K562 (cell line): Measurements from ENCODE around the gene CACNA1A. TPM values are rescaled to one million over a fixed set of nuclear protein-coding genes. Genes with fewer than 3 reads are reported as not detected.

Experiments
- ATAC-seq: fragments of 200-7000 bp; cut with Tn5 transposase; 3 replicates; pipeline ENCODE4 v1.9.1; 2020; ENCODE audit warnings: moderate library complexity
- BruUV-seq: library from RNA; stranded (reverse); fragments of 400-500 nt; replicated peaks from 2 replicates; lab custom pipeline; 2021; lab: Mats Ljungman, UMichigan
- CTCF ChIA-PET: fragments of 300-600 bp; formaldehyde crosslinking; extraction: SDS; loops from one replicate; lab custom pipeline; 2021; ENCODE audit warnings: low intra/inter-chr PET ratio; lab: Yijun Ruan, JAX
- POLR2A ChIA-PET: fragments of 300-600, 350-650 bp; sonication (Branson Sonifier 250); formaldehyde crosslinking; extraction: SDS; loops from one replicate; lab custom pipeline; 2021; ENCODE audit warnings: antibody characterized with exemption, inconsistent platforms; lab: Yijun Ruan, JAX
- DNase-seq, 4 experiments: peaks; one replicate each; pipeline versions ENCODE4 v3.0.0 to v3.0.0-alpha.2; 2011 to 2018; ENCODE audit warnings: low spot score in 3 of 4, mixed read lengths in 3 of 4; ENCODE audit errors: extremely low read depth in 1 of 4
- FAIRE-seq: peaks from 2 replicates; lab custom pipeline; 2011; peaks lifted over from hg19 to GRCh38; lab: Jason Lieb, UNC
- H2AFZ ChIP-seq: 2 replicates; pipeline ENCODE4 v1.6.0; 2011; ENCODE audit warnings: low read depth, low read length, control low read depth, inconsistent platforms
- H3K27ac ChIP-seq: fragments of 200-600 bp; 3 replicates; pipeline ENCODE4 v1.8.0; 2011; ENCODE audit warnings: low read depth, mild to moderate bottlenecking, control low read depth, inconsistent platforms, low read length, moderate library complexity, mixed read lengths; ENCODE audit errors: extremely low read depth
- H3K27me3 ChIP-seq, 2 experiments: fragments of 300-600 bp in 1 of 2; 2 replicates in 1 of 2; 3 replicates in 1 of 2; pipeline versions ENCODE4 v1.6.0 to v1.8.0; 2011; ENCODE audit warnings: inconsistent platforms in 2 of 2, low read length in 2 of 2, mild to moderate bottlenecking in 1 of 2, mixed read lengths in 1 of 2, moderate library complexity in 1 of 2; ENCODE audit not compliant: control insufficient read depth in 2 of 2, insufficient read depth in 2 of 2
- H3K36me3 ChIP-seq: fragments of 300-600 bp; 3 replicates; pipeline ENCODE4 v1.8.0; 2011; ENCODE audit warnings: mild to moderate bottlenecking, low read length, inconsistent platforms; ENCODE audit not compliant: control insufficient read depth, insufficient read depth
- H3K4me1 ChIP-seq, 2 experiments: fragments of 200-600 bp in 1 of 2; replicated peaks in 1 of 2; 2 replicates in 1 of 2; 3 replicates in 1 of 2; pipeline versions ENCODE4 v1.5.1 to v1.8.0; 2011; ENCODE audit warnings: inconsistent platforms in 2 of 2, low read length in 2 of 2, mild to moderate bottlenecking in 1 of 2, mixed read lengths in 1 of 2, moderate library complexity in 1 of 2; ENCODE audit not compliant: control insufficient read depth in 2 of 2, insufficient read depth in 2 of 2
- H3K4me2 ChIP-seq: 2 replicates; pipeline ENCODE4 v1.6.1; 2011; ENCODE audit warnings: low read length, control low read depth, inconsistent platforms, mixed read lengths; ENCODE audit not compliant: insufficient read depth
- H3K4me3 ChIP-seq: fragments of 200-600 bp; sonication (generic), shearing (Covaris generic); 2 replicates; pipeline ENCODE4 v1.5.1; 2016; ENCODE audit warnings: control low read depth, inconsistent platforms
- H3K79me2 ChIP-seq: fragments of 200-600 bp; 3 replicates; pipeline ENCODE4 v1.8.0; 2011; ENCODE audit warnings: low read length, inconsistent platforms; ENCODE audit not compliant: control insufficient read depth, insufficient read depth
- H3K9ac ChIP-seq, 2 experiments: 2 replicates each; pipeline versions ENCODE4 v1.6.0 to v1.6.1; 2011; ENCODE audit warnings: low read depth in 2 of 2, low read length in 2 of 2, control low read depth in 1 of 2, inconsistent platforms in 1 of 2, mild to moderate bottlenecking in 1 of 2, mixed read lengths in 1 of 2; ENCODE audit not compliant: insufficient read depth in 1 of 2
- H3K9me1 ChIP-seq: one replicate; pipeline ENCODE4 v1.6.0; 2011; ENCODE audit warnings: inconsistent platforms, mild to moderate bottlenecking, low read length, moderate library complexity; ENCODE audit not compliant: control insufficient read depth, insufficient read depth
- H3K9me3 ChIP-seq: replicated peaks from 2 replicates; pipeline ENCODE4 v1.5.1; 2011; ENCODE audit warnings: low read depth, low read length, inconsistent platforms; ENCODE audit not compliant: control insufficient read depth, insufficient read depth
- H4K20me1 ChIP-seq: replicated peaks from 2 replicates; pipeline ENCODE4 v1.6.1; 2011; ENCODE audit warnings: low read length, inconsistent platforms, mixed read lengths; ENCODE audit not compliant: control insufficient read depth, insufficient read depth
- CTBP1 ChIP-seq: fragments of 450-650 bp; IDR thresholded peaks from 2 replicates; pipeline ENCODE4 v1.6.1; 2016; ENCODE audit warnings: borderline replicate concordance
- FOSL1 ChIP-seq: fragments of 200-800 bp; sonication (Bioruptor generic); conservative IDR thresholded peaks from 2 replicates; pipeline ENCODE4 v1.6.1; 2016; ENCODE audit warnings: missing genetic modification characterization, missing compliant biosample characterization
- GATAD2A ChIP-seq: fragments of 450-650 bp; IDR thresholded peaks from 2 replicates; pipeline ENCODE4 v1.6.1; 2017
- MCM7 ChIP-seq, 2 experiments: fragments of 450-650 bp; IDR thresholded peaks; 2 replicates each; pipeline ENCODE4 v1.6.1; 2016 to 2018
- TFAP4 ChIP-seq: sonication (generic); formaldehyde crosslinking; IDR thresholded peaks from 2 replicates; pipeline ENCODE4 v1.8.0; 2022; ENCODE audit warnings: missing genetic modification reagents, mild to moderate bottlenecking, moderate library complexity, borderline replicate concordance
- ZNF354B ChIP-seq: fragments of 250-450 bp; sonication (Bioruptor Pico); IDR thresholded peaks from 2 replicates; pipeline ENCODE4 v1.4.0; 2020
- WGBS: fragments of 100-300 bp; shearing (Covaris generic); methylation state at CpG from one replicate; pipeline ENCODE4 v1.1.6; 2016; ENCODE audit warnings: low coverage, mixed read lengths; ENCODE audit not compliant: insufficient coverage; ENCODE audit errors: missing lambda C conversion rate; 5-methylcytosine and 5-hydroxymethylcytosine counted together
- in situ Hi-C: fragments of 300-500 bp; cut with MboI; formaldehyde crosslinking; loops from 4 replicates; pipeline ENCODE4 v1.15.0; 2018; ENCODE audit warnings: inconsistent platforms, mixed read lengths
- intact Hi-C: fragments of 100-400 bp; cut with micrococcal nuclease; formaldehyde crosslinking; loops from 2 replicates; pipeline ENCODE4 v1.14.2; 2022
- polyA plus RNA-seq, 8 experiments: library from polyadenylated mRNA; depleted of rRNA in 4 of 8; stranded (reverse) in 5 of 8; unstranded in 3 of 8; fragments of >200 nt; fragmentation: Nextera tagmentation in 2 of 8; fragmentation: Illumina TruSeq in 1 of 8; extraction: Ambion mirVana in 2 of 8; extraction: Trizol in 1 of 8; gene quantifications; 2 replicates each; pipeline versions ENCODE4 v1.2.1 to v1.2.3, GENCODE V29; 2011 to 2014; ENCODE audit warnings: inconsistent platforms in 1 of 8, missing spikeins in 1 of 8
- total RNA-seq, 7 experiments: library from RNA; depleted of rRNA in 6 of 7; stranded (reverse); fragments of >200 nt in 6 of 7; fragmentation: Illumina TruSeq in 2 of 7; extraction: Trizol in 2 of 7; gene quantifications; 2 replicates each; pipeline versions ENCODE4 v1.2.1 to v1.2.3, GENCODE V29; 2011 to 2021; ENCODE audit warnings: low replicate concordance in 1 of 7

The CACNA1A gene
- total and polyA plus RNA-seq, 9 of the 15 experiments (the other 6 are each of a cell fraction or from before 2014, with no cell fraction given), result 0.03 to 0.20 (median 0.09) TPM; not detected in 1

- ATAC-seq (no peak), DNase-seq (peak in 3 of 4 experiments; percentile 13 to 40 (median 39)), FAIRE-seq (no peak)
- Histone ChIP-seq H3K9ac (peak overlapping the region in 1 of 2 experiments; percentile 82; a peak in 2 of 4 replicates), H3K4me1 (peaks cover 24 to 48% of the 10 kb centered on the region in 2 experiments), H4K20me1 (no peaks in the 10 kb centered on the region), H3K9me1 (no peaks in the 10 kb centered on the region), H3K27ac (no peak overlapping the region), H3K27me3 (no peaks in the 10 kb centered on the region), H3K4me3 (no peak overlapping the region), H2AFZ (no peak overlapping the region), H3K4me2 (no peak overlapping the region), H3K9me3 (no peaks in the 10 kb centered on the region), H3K36me3 (no peaks in the 10 kb centered on the region), H3K79me2 (no peaks in the 10 kb centered on the region)
- CTCF ChIA-PET, result no interaction called here
- POLR2A ChIA-PET, result interaction anchor here (0.7 to 2.3 kb wide), 5 partner anchors 15 to 41 kb away, joined by 3 to 19 read pairs (median 4); partner anchors contain the start of genes IER2 and STX10
- intact Hi-C loops (no loop called here), in situ Hi-C loops (no loop called here)
- BruUV-seq, result no TSS peak
- WGBS, result 73% methylated on average over 5 of the region's 5 CpGs
- TF ChIP-seq MCM7 (IDR thresholded peaks at IDR 0.05) (no peak), TFAP4 (CRISPR knock-in tag) (no peak), CTBP1 (peak; percentile 57; the same call in 1 of the 2 replicates), GATAD2A (no peak), FOSL1 (tag) (peak; percentile 38; the same call in 1 of the 2 replicates), ZNF354B (CRISPR knock-in tag) (no peak)
These were observed 336.5 kb downstream of the CACNA1A start for GRCh38 chr19:13169769-13170168.
